Endothelial cell of umbilical vein (primary cell): ENCODE data around the gene TRPV2. TPM values are rescaled to one million over a fixed set of nuclear protein-coding genes. Genes with fewer than 3 reads are reported as not detected.

ENCODE experiments used
- BruUV-seq: library from RNA; stranded (reverse); fragments of 400-500 nt; replicated peaks from 2 replicates; lab custom pipeline; 2021; lab: Mats Ljungman, UMichigan
- CTCF ChIA-PET: fragments of 300-600, 350-600 bp; sonication (Branson Sonifier 250); formaldehyde crosslinking; loops from one replicate; lab custom pipeline; 2021; ENCODE audit warnings: antibody characterized with exemption, inconsistent platforms; lab: Charles Lee
- POLR2A ChIA-PET: fragments of 300-600, 350-600 bp; sonication (Branson Sonifier 250); formaldehyde crosslinking; loops from one replicate; lab custom pipeline; 2021; ENCODE audit warnings: antibody characterized with exemption, inconsistent platforms; lab: Charles Lee
- DNase-seq: peaks from one replicate; pipeline ENCODE4 v3.0.0-alpha.2; 2011; ENCODE audit warnings: low read depth, low spot score
- FAIRE-seq: peaks from 2 replicates; lab custom pipeline; 2011; peaks lifted over from hg19 to GRCh38; lab: Jason Lieb, UNC
- H2AFZ ChIP-seq: 2 replicates; pipeline ENCODE4 v1.6.0; 2012; ENCODE audit warnings: low read depth, low read length, control low read depth, inconsistent platforms
- H3K27ac ChIP-seq: 2 replicates; pipeline ENCODE4 v1.5.1; 2011; ENCODE audit warnings: low read depth, mild to moderate bottlenecking, control low read depth, low read length, moderate library complexity; ENCODE audit not compliant: insufficient read depth
- H3K27me3 ChIP-seq, 2 experiments: 2 replicates each; pipeline versions ENCODE4 v1.6.0 to v1.6.1; 2011; ENCODE audit warnings: low read length in 2 of 2, mixed read lengths in 1 of 2; ENCODE audit not compliant: control insufficient read depth in 2 of 2, insufficient read depth in 2 of 2
- H3K36me3 ChIP-seq, 2 experiments: 2 replicates in 1 of 2; 3 replicates in 1 of 2; pipeline ENCODE4 v1.5.1; 2011; ENCODE audit warnings: low read length in 2 of 2, mild to moderate bottlenecking in 1 of 2, moderate library complexity in 1 of 2; ENCODE audit not compliant: control insufficient read depth in 2 of 2, insufficient read depth in 2 of 2; ENCODE audit errors: extremely low read depth in 1 of 2
- H3K4me1 ChIP-seq: 3 replicates; pipeline ENCODE4 v1.5.1; 2011; ENCODE audit warnings: mild to moderate bottlenecking, low read length; ENCODE audit not compliant: control insufficient read depth, insufficient read depth; ENCODE audit errors: extremely low read depth
- H3K4me2 ChIP-seq: 2 replicates; pipeline ENCODE4 v1.6.1; 2011; ENCODE audit warnings: low read length, control low read depth, mixed read lengths; ENCODE audit not compliant: insufficient read depth
- H3K4me3 ChIP-seq, 3 experiments: fragments of 200-600 bp in 1 of 3; sonication (generic), shearing (Covaris generic) in 1 of 3; replicated peaks in 1 of 3; 2 replicates each; pipeline ENCODE4 v1.5.1; 2011 to 2016; ENCODE audit warnings: control low read depth in 3 of 3, low read length in 3 of 3, mild to moderate bottlenecking in 2 of 3, inconsistent platforms in 1 of 3, low read depth in 1 of 3, moderate library complexity in 1 of 3; ENCODE audit not compliant: insufficient read depth in 1 of 3
- H3K79me2 ChIP-seq: 2 replicates; pipeline ENCODE4 v1.6.0; 2012; ENCODE audit warnings: low read length, inconsistent platforms; ENCODE audit not compliant: control insufficient read depth, insufficient read depth
- H3K9ac ChIP-seq: replicated peaks from 2 replicates; pipeline ENCODE3; 2011; ENCODE audit warnings: low read length, control low read depth; ENCODE audit not compliant: insufficient read depth; ENCODE audit errors: extremely low read depth
- H3K9me1 ChIP-seq: replicated peaks from 3 replicates; pipeline ENCODE4 v1.6.0; 2011; ENCODE audit warnings: mild to moderate bottlenecking, low read length; ENCODE audit not compliant: control insufficient read depth, insufficient read depth; ENCODE audit errors: extremely low read depth
- H3K9me3 ChIP-seq: replicated peaks from 2 replicates; pipeline ENCODE4 v1.5.1; 2012; ENCODE audit warnings: low read length, inconsistent platforms; ENCODE audit not compliant: control insufficient read depth, insufficient read depth
- H4K20me1 ChIP-seq: replicated peaks from 2 replicates; pipeline ENCODE3; 2011; ENCODE audit warnings: mild to moderate bottlenecking, low read length; ENCODE audit not compliant: control insufficient read depth, insufficient read depth; ENCODE audit errors: extremely low read depth
- EZH2 ChIP-seq: IDR thresholded peaks from 2 replicates; pipeline ENCODE4 v1.6.1; 2012; ENCODE audit warnings: borderline replicate concordance, low read depth, mild to moderate bottlenecking, moderate library complexity, low read length, inconsistent platforms; ENCODE audit not compliant: severe bottlenecking
- FOS ChIP-seq: IDR thresholded peaks from 2 replicates; pipeline ENCODE4 v1.6.1; 2011; ENCODE audit warnings: mild to moderate bottlenecking, low read length, moderate library complexity, borderline replicate concordance; ENCODE audit not compliant: insufficient read depth
- GATA2 ChIP-seq: IDR thresholded peaks from 2 replicates; pipeline ENCODE4 v1.7.0; 2011; ENCODE audit warnings: low read depth, mild to moderate bottlenecking, moderate library complexity, mixed read lengths, low read length; ENCODE audit not compliant: insufficient read length, insufficient read depth
- JUN ChIP-seq: IDR thresholded peaks from 2 replicates; pipeline ENCODE4 v1.6.1; 2011; ENCODE audit warnings: borderline replicate concordance, low read depth; ENCODE audit not compliant: insufficient read length, insufficient read depth
- MAX ChIP-seq: IDR thresholded peaks from 2 replicates; pipeline ENCODE4 v1.6.1; 2011; ENCODE audit not compliant: insufficient read depth, insufficient read length
- MYC ChIP-seq: IDR thresholded peaks from one replicate; pipeline ENCODE4 v1.6.1; 2011; ENCODE audit warnings: mild to moderate bottlenecking, low read depth, low read length
- POLR2A ChIP-seq: IDR thresholded peaks from 2 replicates; pipeline ENCODE4 v1.6.1; 2012; ENCODE audit warnings: low read depth, mild to moderate bottlenecking, control low read depth, low read length
- POLR2AphosphoS5 ChIP-seq: IDR thresholded peaks from 2 replicates; pipeline ENCODE4 v1.6.1; 2012; ENCODE audit warnings: low read depth, mild to moderate bottlenecking, control low read depth, low read length, moderate library complexity; ENCODE audit not compliant: insufficient read depth
- dilution Hi-C: fragments of 300-500 bp; cut with MboI; formaldehyde crosslinking; loops from one replicate; pipeline ENCODE4 v1.15.0; 2019; ENCODE audit warnings: low sequenced_read_pairs; ENCODE audit not compliant: extremely low pct_ligation_motif_present
- intact Hi-C: fragments of 100-400 bp; cut with micrococcal nuclease; formaldehyde crosslinking; loops from one replicate; pipeline ENCODE4 v1.10.0; 2022
- polyA plus RNA-seq, 4 experiments: library from polyadenylated mRNA; depleted of rRNA in 3 of 4; stranded (reverse) in 3 of 4; unstranded in 1 of 4; fragments of >200 nt; gene quantifications; 2 replicates each; pipeline versions ENCODE4 v1.2.1 to v1.2.3, GENCODE V29; 2011 to 2012; ENCODE audit warnings: missing spikeins in 1 of 4
- total RNA-seq: library from RNA; stranded (reverse); gene quantifications from 2 replicates; pipeline ENCODE4 v1.2.3, GENCODE V29; 2021

Gene TRPV2
- total and polyA plus RNA-seq, 2 donors (not counting 3 experiments of a cell fraction or from before 2014, with no cell fraction given) = 4.2 to 10.6 TPM

GRCh38 chr17:16453493-16453851 is 38.1 kb downstream of the TRPV2 start:
- Histone ChIP-seq H3K9me1 (no peaks in the 10 kb centered on the region), H3K9ac (no peak overlapping the region), H3K4me3 (no peak overlapping the region), H3K27ac (no peak overlapping the region), H3K27me3 (no peaks in the 10 kb centered on the region), H4K20me1 (no peaks in the 10 kb centered on the region), H3K9me3 (no peaks in the 10 kb centered on the region), H2AFZ (no peak overlapping the region), H3K79me2 (no peaks in the 10 kb centered on the region), H3K4me2 (no peak overlapping the region), H3K36me3 (peaks cover 0 to 6% of the 10 kb centered on the region in 2 experiments), H3K4me1 (no peaks in the 10 kb centered on the region)
- TF ChIP-seq GATA2 (no peak), POLR2AphosphoS5 (peak; percentile 14), EZH2 (no peak), FOS (no peak), JUN (no peak), MAX (no peak), POLR2A (no peak), MYC (no peak)
- DNase-seq = no peak
- dilution Hi-C loops (no loop called here), intact Hi-C loops (loop anchor here (1.0 to 2.0 kb wide), 5 partner anchors 33 to 136 kb away; no protein-coding TSS in a partner anchor)
- FAIRE-seq = no peak
- BruUV-seq = no TSS peak
- ChIA-PET CTCF (interaction anchor here (0.5 to 7.3 kb wide), 35 partner anchors 10 to 136 kb away, joined by 3 to 440 read pairs (median 8); partner anchors contain the start of genes CENPV and LRRC75A), POLR2A (interaction anchor here (1.0 to 3.5 kb wide), 3 partner anchors 15 to 73 kb away, joined by 3 to 14 read pairs (median 7); partner anchors contain the start of gene UBB)
